Activated CD4-positive, alpha-beta T cell treated with anti-CD3 and anti-CD28 coated beads, Interleukin-10, Interleukin-2, amounts not matched to agents 100 ng/mL and 50 ng/mL, durations not matched to agents 16 hours and 8 hours (primary cell): ENCODE results near the gene DENND2A.

Experiments
- DNase-seq: peaks from one replicate; pipeline ENCODE4 v3.0.0-alpha.2; 2020

DENND2A gene

DNA sequence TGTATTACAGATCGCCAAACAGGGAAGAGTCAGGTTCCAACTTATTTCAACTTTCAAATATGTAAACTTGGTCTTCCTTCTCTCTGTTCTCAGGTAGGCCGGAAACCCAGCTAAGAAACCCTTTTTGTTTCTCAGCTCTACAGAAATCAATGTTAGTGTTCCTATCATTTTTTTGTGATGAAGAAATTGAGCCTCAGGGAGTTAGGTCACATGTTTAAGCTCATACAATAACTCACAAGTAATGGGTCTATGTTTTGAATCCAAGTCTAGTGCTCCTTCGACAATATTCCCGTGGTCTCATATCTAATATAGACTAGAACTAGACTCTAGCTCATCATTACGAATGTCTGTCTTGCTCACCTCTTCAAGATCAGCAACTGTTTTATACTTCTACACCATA, 22.3 kb downstream of the DENND2A start:
- DNase-seq: no peak

DNA sequence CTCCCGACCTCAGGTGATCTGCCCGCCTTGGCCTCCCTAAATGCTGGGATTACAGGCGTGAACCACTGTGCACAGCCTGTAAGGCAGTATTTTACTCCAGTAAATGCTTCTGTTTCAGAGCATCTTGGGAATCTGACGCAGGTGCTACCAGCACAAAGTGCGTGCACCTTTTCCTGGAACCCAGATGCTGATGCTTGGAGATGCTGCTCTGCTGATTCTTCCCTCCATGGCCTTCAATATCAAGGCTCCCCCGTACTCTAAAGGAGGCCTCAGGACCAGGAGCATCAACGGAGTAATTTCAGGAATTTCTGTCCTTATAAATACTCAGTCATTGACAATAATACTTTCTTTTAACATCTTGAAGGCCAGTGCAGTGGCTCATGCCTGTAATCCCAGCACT, 23.5 kb downstream of the DENND2A start:
- DNase-seq: no peak

DNA sequence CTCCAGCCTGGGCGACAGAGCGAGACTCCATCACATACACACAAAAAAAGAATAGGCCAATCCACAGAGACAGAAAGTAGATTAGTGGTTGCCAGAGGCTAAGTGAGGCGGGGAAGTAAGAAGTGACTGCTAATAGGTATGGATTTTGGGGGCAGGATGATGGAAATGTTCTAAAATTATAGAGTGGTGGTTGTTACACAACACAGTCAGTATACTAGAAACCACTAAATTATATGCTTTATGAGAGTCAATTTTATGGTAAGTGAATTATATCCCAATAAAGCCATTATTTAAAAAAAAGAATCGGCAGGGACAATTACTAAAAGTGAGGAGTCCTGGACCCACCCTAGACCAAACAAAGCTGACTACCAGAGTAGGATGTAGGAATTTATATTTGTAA, 24.3 kb downstream of the DENND2A start:
- no peak for DNase-seq

DNA sequence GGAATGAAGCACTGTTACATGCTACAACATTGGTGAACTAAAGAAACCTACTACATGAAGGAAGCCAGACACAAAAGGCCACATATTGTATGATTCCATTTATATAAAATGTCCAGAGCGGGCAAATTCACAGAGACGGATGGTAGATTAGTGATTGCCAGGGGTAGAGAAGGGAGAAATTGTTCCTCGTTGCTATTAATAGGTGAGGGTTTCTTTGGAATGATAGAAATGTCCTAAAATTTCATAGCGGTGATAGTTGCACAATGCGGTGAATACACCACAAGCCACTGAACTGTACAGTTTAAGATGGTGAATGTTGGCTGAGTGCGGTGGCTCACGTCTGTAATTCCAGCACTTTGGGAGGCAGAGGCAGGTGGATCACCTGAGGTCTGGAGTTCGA, 29.0 kb downstream of the DENND2A start:
- DNase-seq: no peak

DNA sequence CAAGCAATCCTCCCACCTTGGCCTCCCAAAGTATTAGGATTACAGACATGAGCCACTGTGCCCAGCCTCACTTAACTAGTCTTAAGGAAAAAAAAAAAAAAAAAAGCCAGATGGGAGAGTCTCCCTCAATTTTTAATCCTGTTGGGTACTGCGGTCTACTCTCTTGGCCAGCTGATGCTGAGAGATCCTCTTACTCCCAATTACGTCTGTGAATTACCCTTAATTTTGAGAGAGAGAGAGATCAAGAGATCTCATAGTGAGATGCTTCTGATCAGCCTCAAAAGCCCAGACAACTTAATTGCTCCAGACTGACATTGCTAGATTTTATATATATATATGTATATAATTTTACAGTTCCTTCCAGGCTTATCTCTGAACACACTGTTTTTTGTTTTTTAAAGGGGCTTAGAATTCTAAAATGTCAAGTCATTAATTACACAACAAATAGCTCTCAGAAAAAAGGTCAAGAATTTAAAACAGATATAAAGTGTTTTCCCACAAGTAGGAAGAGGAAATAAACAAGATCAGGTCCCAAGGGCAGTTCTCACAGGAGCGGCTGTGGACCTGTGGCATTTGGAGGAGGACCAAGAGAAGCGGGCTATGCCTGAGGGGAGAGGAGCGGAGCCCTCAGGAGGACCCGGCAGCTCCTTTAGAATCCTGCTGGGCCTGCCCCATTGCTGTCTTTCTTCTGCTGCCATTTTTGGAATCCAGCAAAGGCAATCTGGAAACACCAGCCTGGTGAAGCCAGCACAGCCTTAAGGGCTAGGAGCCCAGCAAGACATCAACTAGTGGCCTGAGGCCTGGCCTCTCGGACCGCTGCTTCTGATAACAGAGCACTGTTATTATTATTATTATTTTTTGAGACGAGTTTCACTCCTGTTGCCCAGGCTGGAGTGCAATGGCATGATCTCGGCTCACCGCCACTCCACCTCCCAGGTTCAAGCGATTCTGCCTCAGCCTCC, 30.1 kb downstream of the DENND2A start:
- DNase-seq: no peak

DNA sequence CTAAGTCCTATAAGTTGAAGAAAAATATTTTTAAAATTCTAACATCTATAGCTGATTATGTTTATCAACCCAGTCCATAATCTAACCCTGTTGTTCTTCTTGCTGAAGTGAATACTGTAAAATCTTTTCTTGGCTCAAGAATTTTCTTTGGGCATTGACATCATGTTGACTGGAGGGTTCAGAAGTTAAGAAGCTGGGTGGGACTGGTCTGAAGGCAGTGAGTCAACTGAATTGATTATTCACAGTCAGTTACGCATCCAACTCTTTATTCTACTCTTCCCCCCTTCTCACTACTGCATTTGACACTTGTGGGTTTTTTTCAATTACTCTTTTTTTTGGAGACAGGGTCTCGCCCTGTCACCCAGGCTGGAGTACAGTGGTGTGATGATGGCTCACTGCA, 31.0 kb downstream of the DENND2A start:
- DNase-seq: no peak

DNA sequence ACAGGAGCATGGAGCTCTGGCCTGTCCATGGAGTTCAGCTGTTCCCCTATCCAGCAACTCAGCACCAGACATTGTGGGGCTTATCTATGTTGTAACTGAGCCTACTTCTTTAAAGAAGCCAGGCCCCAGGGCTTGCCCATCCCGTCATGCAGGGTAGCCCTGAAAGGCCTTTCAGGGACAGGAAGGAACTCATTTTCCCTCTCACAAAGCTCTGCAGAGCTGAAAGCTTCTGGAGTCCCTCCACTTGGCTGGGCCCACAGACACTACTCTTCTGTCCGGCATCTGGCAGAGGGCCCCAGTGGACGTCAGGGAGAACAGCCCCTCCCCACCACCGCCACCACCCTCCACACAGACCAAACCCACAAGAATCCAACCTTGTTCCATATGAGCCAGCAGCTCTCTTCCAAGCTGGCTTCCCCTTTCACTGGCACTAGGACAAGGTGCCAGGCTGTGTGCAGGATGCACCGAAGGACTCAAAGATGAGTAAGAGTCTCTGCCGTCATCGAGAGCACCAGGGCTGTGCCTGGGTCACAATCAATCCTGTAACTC, 33.1 kb downstream of the DENND2A start:
- DNase-seq: no peak

DNA sequence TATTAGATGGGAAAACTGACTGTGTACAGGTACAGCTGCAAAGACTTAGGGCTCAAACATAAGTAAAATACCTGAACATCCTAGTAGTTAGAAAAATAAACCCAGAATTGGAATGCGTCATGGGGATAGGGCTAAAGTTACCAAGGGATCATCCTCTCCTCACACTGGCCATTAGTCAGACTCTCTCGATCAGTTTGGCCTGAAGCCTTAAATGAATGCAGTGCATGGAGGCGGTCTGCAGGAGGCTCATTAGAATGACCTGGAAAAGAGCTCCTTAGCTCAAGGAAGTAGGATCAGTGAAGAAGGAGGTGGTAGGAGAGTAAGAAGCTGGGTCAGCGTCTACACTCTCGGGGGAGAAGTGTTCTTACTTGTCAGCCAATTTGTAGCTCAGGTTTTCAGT, 35.3 kb downstream of the DENND2A start:
- no peak for DNase-seq

DNA sequence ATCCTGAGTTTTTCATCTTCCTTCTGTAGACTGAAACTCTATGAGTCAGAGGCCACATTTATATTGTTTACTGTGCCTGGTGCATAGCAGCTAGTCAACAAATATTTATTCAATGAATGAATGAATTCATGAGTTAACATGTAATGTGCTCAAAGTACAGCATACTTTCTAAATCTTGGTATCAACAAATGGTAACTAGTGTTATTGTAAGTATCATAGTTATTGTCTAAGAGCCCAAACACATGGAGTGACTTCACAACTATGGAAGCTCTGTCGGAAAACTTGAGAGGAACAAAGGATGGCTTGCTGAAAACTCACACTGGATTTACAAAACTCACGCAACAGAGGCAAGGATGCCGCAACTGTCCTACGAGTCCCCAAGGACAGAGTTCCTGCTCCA, 35.9 kb downstream of the DENND2A start:
- no peak for DNase-seq

DNA sequence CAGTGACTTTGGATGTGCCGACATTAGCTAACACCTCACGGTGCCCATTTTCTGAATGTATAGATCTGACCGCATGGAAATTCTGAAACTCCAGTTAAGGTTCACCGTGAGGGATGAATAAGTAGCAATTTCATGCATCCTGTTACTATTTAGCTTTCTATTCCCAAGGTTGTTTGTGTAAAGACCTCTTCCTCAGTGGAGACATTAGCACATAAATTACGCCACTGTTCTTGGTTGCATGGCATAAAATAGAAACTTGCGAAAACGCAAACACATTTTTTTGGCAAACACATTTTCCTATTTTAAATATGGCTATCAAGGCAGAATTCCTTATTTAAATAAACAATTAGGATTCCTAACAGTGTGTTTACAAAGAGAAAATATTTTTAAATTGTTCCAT, 36.5 kb downstream of the DENND2A start:
- no peak for DNase-seq

DNA sequence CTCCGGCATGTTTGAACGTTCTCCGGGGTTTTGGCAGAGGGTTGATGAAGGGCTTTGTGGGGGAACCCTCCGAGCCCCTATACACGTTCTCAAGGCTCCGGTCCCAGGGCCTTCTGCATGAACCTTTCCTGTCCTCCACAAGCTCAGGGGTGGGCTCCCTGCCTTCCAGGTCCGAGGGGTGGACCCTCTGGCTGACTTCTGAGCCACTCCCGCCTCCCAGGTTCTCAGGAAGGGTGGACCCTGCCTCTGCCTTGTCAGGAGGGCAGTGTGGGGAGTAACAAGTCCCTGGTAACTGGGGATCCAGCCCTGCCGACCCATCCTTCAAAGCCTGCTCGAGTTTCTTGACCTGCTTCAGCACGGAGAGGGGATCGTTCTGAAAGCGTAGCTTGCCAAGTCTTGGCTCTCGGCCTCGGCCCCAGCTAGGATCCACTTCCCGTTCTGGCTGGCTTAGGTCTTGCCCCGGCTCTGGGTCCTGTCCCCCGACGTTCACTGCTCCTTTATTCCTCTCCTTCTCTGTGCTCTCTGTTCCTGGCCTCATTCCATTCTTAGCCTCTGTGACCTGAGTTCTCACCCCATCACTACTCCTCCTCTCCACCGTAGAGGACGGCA, 38.9 kb downstream of the DENND2A start:
- no peak for DNase-seq

DNA sequence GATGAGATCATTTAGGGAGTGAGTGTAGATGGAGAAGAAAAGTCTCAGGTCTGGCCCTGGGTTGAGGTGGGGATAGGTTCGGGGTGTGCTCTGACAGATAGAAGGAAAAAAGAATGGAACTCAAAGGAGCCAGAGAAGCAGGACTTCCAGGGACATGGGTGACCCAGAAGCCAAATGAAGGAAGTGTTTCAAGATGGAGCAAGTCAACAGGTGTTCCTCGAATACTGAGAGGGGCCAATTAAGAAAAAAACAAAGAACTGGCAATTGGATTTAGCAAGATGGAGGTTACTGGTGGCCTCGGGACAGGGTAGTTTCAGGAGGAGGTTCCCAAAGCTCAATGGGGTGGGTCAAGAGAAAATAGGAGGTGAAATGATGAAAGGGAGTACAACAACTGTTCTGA, 40.3 kb downstream of the DENND2A start:
- DNase-seq: no peak

DNA sequence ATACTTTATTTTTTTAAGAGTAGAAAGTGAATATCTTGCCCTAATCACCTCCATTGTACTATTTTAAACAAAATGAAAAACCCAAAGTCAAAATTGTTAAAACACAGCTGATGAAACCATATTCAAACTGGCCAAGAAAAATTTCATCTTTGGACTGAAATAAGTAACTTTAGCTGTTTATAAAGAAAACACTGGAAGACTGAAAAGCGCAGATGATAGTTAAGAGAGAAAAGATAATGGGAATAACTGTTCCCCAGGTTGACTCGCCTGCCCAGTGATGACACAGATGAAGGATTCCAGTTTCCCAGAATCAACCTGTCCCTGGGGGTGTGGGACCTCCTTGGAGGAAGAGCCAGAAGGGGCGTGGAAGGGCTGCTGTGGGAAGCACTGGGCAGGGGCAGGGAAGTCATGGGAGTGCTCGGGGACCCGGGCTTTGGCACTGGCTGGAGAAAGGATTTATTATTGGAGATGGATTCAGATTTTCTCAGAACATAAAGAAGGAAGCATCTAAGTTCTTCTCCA, 43.1 kb downstream of the DENND2A start:
- DNase-seq: no peak

DNA sequence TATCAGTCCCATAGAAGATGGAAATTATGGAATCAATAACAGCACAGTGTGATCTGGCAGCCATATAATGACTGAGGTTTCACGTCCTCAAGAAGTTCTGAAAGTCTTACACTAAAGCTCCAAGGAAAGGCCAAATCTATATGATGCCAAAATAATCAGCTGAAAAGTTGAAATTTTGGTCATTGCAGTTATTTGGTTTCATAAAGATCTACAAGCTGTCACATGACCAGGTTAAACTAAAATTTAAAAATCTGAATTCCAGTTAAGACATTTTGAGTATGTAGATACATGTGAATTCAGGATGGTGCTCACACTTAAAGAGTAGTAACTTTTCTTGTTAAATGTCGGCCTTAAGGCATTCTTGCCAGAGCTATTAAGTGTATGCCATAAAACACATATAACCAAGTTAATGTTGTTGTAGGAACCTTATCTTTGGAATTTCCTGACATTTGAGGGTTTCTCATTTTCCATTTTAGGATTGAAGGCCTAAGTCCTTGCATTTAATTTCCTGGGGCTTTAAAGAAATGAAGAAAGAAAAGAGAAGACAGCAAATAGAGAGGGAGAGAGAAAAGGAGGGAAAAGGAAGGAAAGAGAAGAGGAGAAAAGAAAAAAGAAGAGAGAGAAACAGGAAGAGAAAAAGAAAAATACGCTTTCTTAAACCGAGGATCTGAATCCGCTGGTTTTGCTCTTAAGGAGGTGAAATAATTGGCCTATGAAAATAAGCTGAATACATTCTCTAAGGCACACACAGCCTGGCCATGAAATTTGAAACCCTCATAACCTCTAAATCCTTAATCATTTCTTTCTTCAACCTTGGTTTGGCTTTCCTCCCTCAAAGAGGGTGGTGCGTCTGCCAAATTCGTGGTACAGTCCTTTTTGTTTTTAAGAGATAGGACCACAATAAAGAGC, 43.8 kb downstream of the DENND2A start:
- no peak for DNase-seq

DNA sequence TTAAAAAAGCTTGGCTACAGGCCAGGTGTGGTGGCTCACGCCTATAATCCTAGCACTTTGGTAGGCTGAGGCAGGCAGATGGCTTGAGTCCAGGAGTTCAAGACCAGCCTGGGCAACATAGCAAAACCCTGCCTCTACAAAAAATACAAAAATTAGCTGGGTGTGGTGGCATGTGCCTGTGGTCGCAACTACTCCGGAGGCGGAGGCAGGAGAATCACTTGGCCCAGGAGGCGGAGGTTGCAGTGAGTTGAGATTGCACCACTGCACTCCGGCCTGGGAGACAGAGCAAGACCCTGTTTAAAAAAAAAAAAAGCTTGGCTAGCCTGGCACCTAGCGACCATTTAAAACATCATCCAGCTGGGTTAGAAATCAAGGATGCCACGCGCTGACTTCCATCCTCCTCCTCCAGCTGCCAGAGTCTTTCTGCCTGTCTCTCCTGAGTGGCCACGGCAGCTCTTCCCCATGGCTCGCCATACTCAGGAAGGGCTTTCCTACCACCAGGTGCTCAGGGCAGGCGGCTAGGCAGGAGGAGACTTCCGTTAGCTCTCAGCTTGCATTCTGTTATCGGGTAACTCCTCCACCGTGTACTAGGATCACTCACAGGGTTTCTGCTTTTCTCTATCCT, 45.0 kb downstream of the DENND2A start:
- no peak for DNase-seq

DNA sequence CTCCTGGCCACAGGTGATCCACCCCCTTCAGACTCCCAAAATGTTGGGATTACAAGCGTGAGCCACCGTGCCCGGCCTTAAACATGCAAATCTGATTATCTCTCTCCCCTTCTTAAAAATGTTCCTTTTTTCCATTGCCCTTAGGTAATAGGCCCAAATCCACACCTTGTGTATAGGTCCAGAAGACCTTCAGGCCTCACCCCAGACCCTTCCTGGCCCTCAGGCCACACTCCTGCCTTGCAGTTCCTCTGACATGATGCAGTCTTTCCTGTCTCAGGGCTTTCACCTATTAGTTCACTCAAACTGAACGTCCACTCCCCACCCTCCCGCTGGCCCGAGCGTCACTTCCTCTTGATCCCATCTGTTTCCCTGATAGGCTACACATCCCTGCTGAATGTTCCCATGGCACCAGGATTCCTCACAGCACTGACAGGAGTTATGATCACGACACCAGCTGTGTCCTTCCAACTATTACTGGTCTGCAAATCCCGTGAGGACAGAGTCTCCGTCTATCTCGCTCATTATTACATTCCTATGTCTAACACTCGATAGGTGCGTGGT, 46.4 kb downstream of the DENND2A start:
- no peak for DNase-seq

DNA sequence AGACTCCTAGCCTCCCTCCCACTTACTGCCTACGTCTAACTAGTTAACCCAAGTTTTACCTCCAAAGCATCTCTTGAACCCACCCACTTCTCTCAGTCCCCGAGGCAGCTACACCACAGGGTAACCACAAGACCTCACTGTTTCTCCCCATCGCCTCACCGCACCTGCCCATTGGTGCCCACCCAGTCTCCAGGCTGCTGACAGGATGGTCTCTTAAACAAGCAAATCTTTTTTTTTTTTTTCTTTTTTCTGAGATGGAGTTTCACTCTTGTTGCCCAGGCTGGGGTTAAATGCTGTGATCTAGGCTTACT, 47.0 kb downstream of the DENND2A start:
- DNase-seq: no peak

DNA sequence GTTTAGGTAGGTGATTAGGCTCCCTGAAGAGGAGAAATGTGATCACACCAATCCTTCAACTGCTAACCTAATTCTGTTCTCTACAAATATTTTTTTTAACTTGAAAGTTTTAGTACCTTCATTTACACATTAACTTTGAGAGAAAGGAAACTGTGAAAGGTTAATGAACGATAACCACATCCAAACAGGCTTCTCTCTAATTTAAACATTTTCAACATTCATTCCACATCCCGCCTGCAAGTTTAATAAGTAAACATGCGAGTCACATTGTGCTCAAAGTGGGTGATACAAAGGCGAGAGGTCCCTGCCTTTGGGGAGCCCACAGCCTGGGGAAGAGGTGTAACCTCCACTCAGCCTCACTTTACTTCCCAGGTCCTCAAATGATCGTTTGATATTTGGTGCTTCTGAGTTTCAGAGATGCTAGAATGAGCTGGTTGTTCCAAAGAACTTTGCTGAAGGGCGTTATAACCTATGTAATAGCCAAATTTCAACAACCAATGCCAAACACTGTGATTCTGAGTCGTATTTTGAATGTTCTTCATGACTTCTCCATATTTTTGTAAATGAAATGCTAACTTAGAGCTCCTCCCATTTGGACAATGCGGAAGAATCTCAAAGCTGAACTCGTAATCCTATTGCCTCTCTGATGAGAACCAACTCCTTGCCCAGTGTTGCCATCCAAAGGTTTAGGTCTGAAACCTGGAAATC, 47.5 kb downstream of the DENND2A start:
- DNase-seq: no peak

DNA sequence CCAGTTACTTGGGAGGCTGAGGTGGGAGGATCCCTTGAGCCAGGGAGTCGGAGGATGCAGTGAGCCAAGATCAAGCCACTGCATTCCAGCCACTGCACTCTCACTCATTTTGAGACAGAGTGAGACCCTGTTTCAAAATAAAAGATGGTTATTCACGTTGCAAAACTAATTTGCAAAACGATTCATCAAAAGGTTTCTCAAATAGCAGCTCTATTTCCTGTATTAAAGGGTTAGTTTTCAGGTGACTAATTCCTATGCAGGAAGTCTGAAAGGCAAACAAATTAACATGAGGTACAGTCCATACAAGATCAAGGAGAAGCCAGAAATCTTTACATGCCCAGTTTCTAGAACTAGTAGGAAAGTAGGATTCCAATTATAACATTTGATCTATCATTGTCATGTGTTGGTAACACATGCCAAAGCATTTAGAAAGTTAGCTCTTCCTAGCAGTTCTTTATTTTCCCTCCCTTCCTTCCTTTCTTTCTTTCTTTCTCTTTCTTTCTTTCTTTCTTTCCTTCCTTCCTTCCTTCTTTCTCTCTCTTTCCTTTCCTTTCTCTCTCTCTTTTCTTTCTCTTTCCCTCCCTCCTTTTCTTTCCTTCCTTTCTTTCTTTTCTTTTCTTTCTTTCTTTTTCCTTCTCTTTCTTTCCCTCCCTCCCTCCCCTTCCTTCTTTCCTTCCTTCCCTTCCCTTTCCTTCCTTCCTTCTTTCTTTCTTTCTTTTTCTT, 49.3 kb downstream of the DENND2A start:
- no peak for DNase-seq

DNA sequence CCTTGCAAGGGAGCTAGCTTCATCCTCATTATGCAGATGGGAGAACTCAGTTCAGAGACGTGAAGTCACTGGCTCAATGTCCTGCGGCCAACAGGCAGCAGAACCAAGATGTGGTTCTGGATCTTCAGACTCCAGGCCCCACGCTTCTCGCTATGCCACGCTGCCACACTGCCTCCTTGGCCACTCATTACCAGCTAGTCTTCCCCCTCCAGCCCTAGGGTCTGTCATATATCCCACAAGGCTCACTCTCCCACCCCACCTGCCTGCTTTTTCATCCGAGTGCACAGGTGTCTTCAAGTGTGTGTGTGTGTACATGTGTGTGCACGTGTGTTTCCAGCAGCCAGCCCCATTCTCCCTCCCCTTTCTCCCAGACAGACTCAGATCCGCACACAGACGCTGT, 53.4 kb downstream of the DENND2A start:
- DNase-seq: no peak

DNA sequence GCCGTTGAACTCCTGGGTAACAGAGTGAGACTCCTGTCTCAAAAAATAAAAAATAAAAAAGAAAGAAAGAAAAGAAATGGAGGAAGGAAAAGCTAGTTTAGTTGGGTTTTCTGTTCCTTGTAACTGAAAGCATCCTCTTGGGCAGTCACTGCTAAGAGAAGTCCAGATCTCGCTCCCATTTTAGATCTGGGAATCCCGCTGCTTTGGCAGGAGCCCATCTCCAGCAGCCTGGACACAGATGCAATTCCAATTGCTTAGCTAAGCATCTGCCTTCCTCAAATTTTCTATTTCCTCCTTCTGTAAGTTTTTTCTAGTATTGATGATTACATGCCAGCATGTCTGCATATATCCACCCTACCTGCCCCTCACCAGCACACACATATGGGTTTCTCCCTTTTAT, 54.1 kb downstream of the DENND2A start:
- no peak for DNase-seq
